HFFc6 (cell line): ENCODE data around the gene UBXN7. TPM values are rescaled to one million over a fixed set of nuclear protein-coding genes. Genes with fewer than 3 reads are reported as not detected.
A peak's percentile ranks its signal among the peaks of the same experiment; 100 is the strongest.
"Not testable (repeated sequence)": the region's sequence is repeated elsewhere in the genome, so short reads cannot be mapped to it uniquely, and the experiment has no call there.

ENCODE experiments used
- DNase-seq: peaks from one replicate; pipeline ENCODE4 v3.0.0-alpha.2; 2018
- H3K27ac Mint-ChIP-seq: 2 replicates; pipeline ENCODE4 v1.8.0; 2020; ENCODE audit warnings: mild to moderate bottlenecking, mixed read lengths
- H3K27me3 Mint-ChIP-seq: 2 replicates; pipeline ENCODE4 v1.8.0; 2021; ENCODE audit warnings: mild to moderate bottlenecking, moderate library complexity, mixed read lengths; ENCODE audit not compliant: insufficient read depth
- H3K36me3 Mint-ChIP-seq: 2 replicates; pipeline ENCODE4 v1.8.0; 2021; ENCODE audit warnings: low read depth, mixed read lengths
- H3K4me1 Mint-ChIP-seq: 2 replicates; pipeline ENCODE4 v1.8.0; 2020; ENCODE audit warnings: low read depth, mixed read lengths
- H3K4me3 Mint-ChIP-seq: 2 replicates; pipeline ENCODE4 v1.8.0; 2020; ENCODE audit warnings: mild to moderate bottlenecking, moderate library complexity, mixed read lengths
- H3K9me3 Mint-ChIP-seq: 2 replicates; pipeline ENCODE4 v1.8.0; 2020; ENCODE audit warnings: mild to moderate bottlenecking, mixed read lengths
- CTCF ChIP-seq: fragments of 200-600 bp; sonication (generic); IDR thresholded peaks from 2 replicates; pipeline ENCODE4 v1.5.0; 2021; ENCODE audit warnings: antibody characterized with exemption, mild to moderate bottlenecking
- long read RNA-seq: library from polyadenylated mRNA; unstranded; transcript quantifications from one replicate; pipeline ENCODE4 v2.0.0, GENCODE V29; 2019
- total RNA-seq, 6 experiments: library from RNA; stranded (reverse); fragmentation: NEBNext Ultra II Directional; extraction: Animal tissue kit (Norgen Biotek cat#: 25700); gene quantifications; 2 replicates in 1 of 6; 3 replicates in 5 of 6; pipeline ENCODE4 v1.2.3, GENCODE V29; 2021

UBXN7 gene
- total RNA-seq: 10 to 100 TPM; 57.8 to 67.0 (median 62.2) TPM
- long read RNA-seq, full-length matches to known transcripts: 14 of 18 reads
- long read RNA-seq, partial matches to known transcripts: 1 of 18 reads
- long read RNA-seq, other reads (novel, unspliced or antisense): 3 of 18 reads

GRCh38 chr3:196432137-196432879, at the start of gene UBXN7:
Gene UBXN7, minus strand, starts transcription at chr3:196432427. Its CDS starts 28 bp downstream, at chr3:196432399.
- no peaks in the 10 kb centered on the region for H3K27me3 Mint-ChIP-seq
- peaks cover 4% of the 10 kb centered on the region for H3K36me3 Mint-ChIP-seq
- peaks cover 16% of the 10 kb centered on the region for H3K4me1 Mint-ChIP-seq
- no peak for TF ChIP-seq CTCF
- peak within 1 kb of the TSS; percentile 36 for H3K27ac Mint-ChIP-seq
- H3K4me3 Mint-ChIP-seq: peak within 1 kb of the TSS; percentile 86
- H3K9me3 Mint-ChIP-seq: no peaks in the 10 kb centered on the region
- peak; percentile 90 for DNase-seq

DNA sequence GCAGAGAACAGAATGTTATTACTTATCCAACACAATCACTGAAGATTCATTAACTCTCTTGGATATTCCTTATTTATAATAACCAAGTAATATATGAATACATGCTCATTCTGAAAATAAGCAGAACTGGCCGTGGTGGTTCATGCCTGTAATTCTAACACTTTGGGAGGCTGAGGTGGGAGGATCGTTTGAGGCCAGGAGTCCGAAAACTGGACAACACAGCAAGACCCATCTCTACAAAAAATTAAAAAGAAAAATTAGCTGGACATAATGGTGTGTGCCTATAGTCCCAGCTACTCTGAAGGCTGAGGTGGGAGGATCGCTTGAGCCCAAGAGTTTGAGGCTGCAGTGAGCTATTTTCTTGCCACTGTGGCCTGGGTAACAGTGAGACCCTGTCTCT, 45.5 kb upstream of the UBXN7 start:
- no peak for TF ChIP-seq CTCF
- peaks cover 25% of the 10 kb centered on the region for H3K36me3 Mint-ChIP-seq
- no peak overlapping the region for H3K27ac Mint-ChIP-seq
- no peak overlapping the region for H3K4me3 Mint-ChIP-seq
- no peaks in the 10 kb centered on the region for H3K4me1 Mint-ChIP-seq
- no peaks in the 10 kb centered on the region for H3K9me3 Mint-ChIP-seq
- no peak for DNase-seq
- H3K27me3 Mint-ChIP-seq: no peaks in the 10 kb centered on the region; the same call in 1 of the 2 replicates

DNA sequence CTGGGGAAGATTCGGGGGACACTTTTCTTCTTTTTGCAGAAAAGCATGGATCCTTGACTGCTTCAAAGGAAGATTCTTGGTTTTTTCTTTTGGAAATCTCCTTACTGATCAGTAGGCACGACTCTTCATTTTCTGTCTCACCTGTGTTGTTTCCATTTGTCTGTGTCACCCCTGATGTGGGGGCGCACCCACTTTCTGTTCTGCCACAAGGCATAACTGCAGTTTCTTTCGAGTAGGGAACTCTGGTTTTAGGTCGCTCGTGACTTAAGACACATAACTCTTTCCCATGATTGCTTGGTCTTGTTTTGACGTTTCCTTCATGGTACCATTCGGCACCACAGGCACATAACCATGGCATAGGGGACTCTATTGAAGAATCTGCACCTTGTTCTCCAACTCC, 40.1 kb upstream of the UBXN7 start:
- H3K27ac Mint-ChIP-seq: peak overlapping the region; percentile 71
- H3K4me3 Mint-ChIP-seq: no peak overlapping the region
- H3K4me1 Mint-ChIP-seq: peaks cover 14% of the 10 kb centered on the region
- no peaks in the 10 kb centered on the region for H3K9me3 Mint-ChIP-seq
- DNase-seq: no peak
- peaks cover 21% of the 10 kb centered on the region for H3K36me3 Mint-ChIP-seq
- no peak for TF ChIP-seq CTCF
- no peaks in the 10 kb centered on the region; the same call in 1 of the 2 replicates for H3K27me3 Mint-ChIP-seq

- H3K36me3 Mint-ChIP-seq: peaks cover 16% of the 10 kb centered on the region
These were observed 39.3 kb upstream of the UBXN7 start for GRCh38 chr3:196471551-196471950.

DNA sequence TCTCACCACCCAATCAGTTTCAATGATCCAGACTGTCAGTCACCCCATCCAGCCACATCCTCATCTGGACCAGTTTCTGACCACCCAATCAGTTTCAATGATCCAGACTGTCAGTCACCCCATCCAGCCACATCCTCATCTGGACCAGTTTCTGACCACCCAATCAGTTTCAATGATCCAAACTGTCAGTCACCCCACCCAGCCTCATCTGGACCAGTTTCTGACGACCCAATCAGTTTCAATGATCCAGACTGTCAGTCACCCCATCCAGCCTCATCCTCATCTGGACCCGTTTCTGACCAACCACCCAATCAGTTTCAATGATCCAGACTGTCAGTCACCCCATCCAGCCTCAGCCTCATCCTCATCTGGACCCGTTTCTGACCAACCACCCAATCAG, 38.0 kb upstream of the UBXN7 start:
- H3K36me3 Mint-ChIP-seq: peaks cover 16% of the 10 kb centered on the region

More at GRCh38 chr3:196471551-196471950, 39.3 kb upstream of the UBXN7 start:
- Mint-ChIP-seq H3K4me3 (no peak overlapping the region), H3K4me1 (peaks cover 14% of the 10 kb centered on the region), H3K9me3 (no peaks in the 10 kb centered on the region), H3K27ac (peak overlapping the region; percentile 71), H3K27me3 (no peaks in the 10 kb centered on the region; the same call in 1 of the 2 replicates)
- DNase-seq: peak; percentile 72
- no peak for TF ChIP-seq CTCF

GRCh38 chr3:196463804-196464203, 31.6 kb upstream of the UBXN7 start:
- peaks cover 9% of the 10 kb centered on the region; the same call in 1 of the 2 replicates for H3K36me3 Mint-ChIP-seq
- H3K4me1 Mint-ChIP-seq: no peaks in the 10 kb centered on the region
- H3K4me3 Mint-ChIP-seq: no peak overlapping the region
- H3K27me3 Mint-ChIP-seq: no peaks in the 10 kb centered on the region; the same call in 1 of the 2 replicates
- no peak for DNase-seq
- H3K27ac Mint-ChIP-seq: no peak overlapping the region
- no peak for TF ChIP-seq CTCF
- no peaks in the 10 kb centered on the region for H3K9me3 Mint-ChIP-seq

More for the DNA sequence above, 38.0 kb upstream of the UBXN7 start:
- not testable (repeated sequence) for DNase-seq, H3K27ac Mint-ChIP-seq, H3K4me3 Mint-ChIP-seq, H3K9me3 Mint-ChIP-seq, H3K27me3 Mint-ChIP-seq
- H3K4me1 Mint-ChIP-seq: peaks cover 14% of the 10 kb centered on the region
